NCI-H2081 (cell line): ENCODE results near the gene TEKT2.

Experiments used
- DNase-seq, 2 experiments: peaks; one replicate each; lab custom pipeline; 2025; lab: John Stamatoyannopoulos, UW

The TEKT2 gene

GRCh38 chr1:36087233-36088123 lies 3.6 kb downstream of the TEKT2 start:
- no peak for DNase-seq

- no peak for DNase-seq
These were observed 4.3 kb downstream of the TEKT2 start for GRCh38 chr1:36088265-36088576.

GRCh38 chr1:36088577-36089392 lies 4.9 kb downstream of the TEKT2 start, which contains the start of gene ADPRS:
TSS of gene ADPRS (plus strand) at chr1:36088892. CDS start at chr1:36088905, 13 bp downstream.
- peak; percentile 92 to 95 for DNase-seq

- no peak for DNase-seq
These were observed 5.7 kb downstream of the TEKT2 start for GRCh38 chr1:36089393-36090121.

GRCh38 chr1:36091141-36091540 lies 7.2 kb downstream of the TEKT2 start:
- no peak for DNase-seq

- no peak for DNase-seq
These were observed 7.8 kb downstream of the TEKT2 start for GRCh38 chr1:36091698-36092097.

- DNase-seq = no peak
These were observed 8.4 kb downstream of the TEKT2 start for GRCh38 chr1:36092166-36092797.

- DNase-seq = no peak
These were observed 8.9 kb downstream of the TEKT2 start for GRCh38 chr1:36092798-36093185.

- DNase-seq = no peak
These were observed 9.3 kb downstream of the TEKT2 start for GRCh38 chr1:36093226-36093625.

GRCh38 chr1:36093929-36094328 lies 10.0 kb downstream of the TEKT2 start:
- DNase-seq = no peak

- DNase-seq = no peak
These were observed 10.7 kb downstream of the TEKT2 start for GRCh38 chr1:36094621-36095061.

- no peak for DNase-seq
These were observed 12.0 kb downstream of the TEKT2 start for GRCh38 chr1:36095760-36096405.

- no peak for DNase-seq
These were observed 12.9 kb downstream of the TEKT2 start for GRCh38 chr1:36096500-36097432.

- no peak for DNase-seq
These were observed 14.0 kb downstream of the TEKT2 start for GRCh38 chr1:36097693-36098585.

GRCh38 chr1:36098650-36099365 lies 14.9 kb downstream of the TEKT2 start:
- no peak for DNase-seq

- peak; percentile 73 to 85 for DNase-seq
These were observed 15.9 kb downstream of the TEKT2 start for GRCh38 chr1:36099681-36100341.

- DNase-seq = no peak
These were observed 16.5 kb downstream of the TEKT2 start for GRCh38 chr1:36100376-36100775.

- no peak for DNase-seq
These were observed 17.7 kb downstream of the TEKT2 start for GRCh38 chr1:36101546-36101945.
